ENCODE results near the gene SPATS2. TPM values are rescaled to one million over a fixed set of nuclear protein-coding genes. Genes with fewer than 3 reads are reported as not detected.

SPATS2 gene
- total and polyA plus RNA-seq, 2 donors (not counting 1 experiment from before 2014, with no cell fraction given), result 11.3 to 21.5 TPM

- Mint-ChIP-seq H3K27me3 (peaks cover 10% of the 10 kb centered on the region), H3K4me3 (no peak overlapping the region), H3K9me3 (ENCODE audit: insufficient read depth) (no peaks in the 10 kb centered on the region), H3K27ac (no peak overlapping the region), H3K4me1 (peaks cover 19% of the 10 kb centered on the region)
- Histone ChIP-seq H3K79me2 (ENCODE audit: control insufficient read depth, insufficient read depth, low read length) (peaks cover 6% of the 10 kb centered on the region), H3K4me1 (ENCODE audit: control insufficient read depth in 2 of 2, insufficient read depth in 2 of 2, low read length in 2 of 2) (peaks cover 6 to 11% of the 10 kb centered on the region in 2 donors), H3K4me2 (replicated peaks; ENCODE audit: low read depth, low read length, poor library complexity, severe bottlenecking) (no peak overlapping the region), H3K36me3 (replicated peaks in 1 of 2; ENCODE audit: control extremely low read depth in 1 of 2, control insufficient read depth in 1 of 2, extremely low read depth in 1 of 2, insufficient read depth in 2 of 2, low read length in 1 of 2) (no peaks in the 10 kb centered on the region), H3K27ac (ENCODE audit: low read length in 2 of 2) (no peak overlapping the region), H3K27me3 (replicated peaks in 1 of 4; ENCODE audit: control extremely low read depth in 1 of 4, control insufficient read depth in 3 of 4, insufficient read depth in 4 of 4, low read length in 3 of 4) (peaks cover 0 to 11% (median 2%) of the 10 kb centered on the region in 4 experiments), H2AFZ (ENCODE audit: insufficient read depth, low read depth, low read length, poor library complexity, severe bottlenecking) (no peak overlapping the region), H4K20me1 (ENCODE audit: control insufficient read depth, insufficient read depth, low read length, poor library complexity, severe bottlenecking) (no peaks in the 10 kb centered on the region), H3K9ac (ENCODE audit: low read length) (no peak overlapping the region), H3K9me3 (ENCODE audit: control extremely low read depth in 1 of 3, control insufficient read depth in 2 of 3, insufficient read depth in 1 of 3, low read length in 2 of 3) (peaks cover 0 to 3% (median 0%) of the 10 kb centered on the region in 3 donors), H3K4me3 (ENCODE audit: control extremely low read depth in 1 of 5, extremely low read depth in 1 of 5, insufficient read depth in 1 of 5, low read depth in 2 of 5, low read length in 4 of 5) (no peak overlapping the region)
- POLR2A ChIA-PET, result no interaction called here
- no peak for DNase-seq
- CTCF ChIA-PET, result no interaction called here
- no peak for ATAC-seq (ENCODE audit: low read depth)
- intact Hi-C loops (cut with micrococcal nuclease), result no loop called here
- TF ChIP-seq, protein P1, sequence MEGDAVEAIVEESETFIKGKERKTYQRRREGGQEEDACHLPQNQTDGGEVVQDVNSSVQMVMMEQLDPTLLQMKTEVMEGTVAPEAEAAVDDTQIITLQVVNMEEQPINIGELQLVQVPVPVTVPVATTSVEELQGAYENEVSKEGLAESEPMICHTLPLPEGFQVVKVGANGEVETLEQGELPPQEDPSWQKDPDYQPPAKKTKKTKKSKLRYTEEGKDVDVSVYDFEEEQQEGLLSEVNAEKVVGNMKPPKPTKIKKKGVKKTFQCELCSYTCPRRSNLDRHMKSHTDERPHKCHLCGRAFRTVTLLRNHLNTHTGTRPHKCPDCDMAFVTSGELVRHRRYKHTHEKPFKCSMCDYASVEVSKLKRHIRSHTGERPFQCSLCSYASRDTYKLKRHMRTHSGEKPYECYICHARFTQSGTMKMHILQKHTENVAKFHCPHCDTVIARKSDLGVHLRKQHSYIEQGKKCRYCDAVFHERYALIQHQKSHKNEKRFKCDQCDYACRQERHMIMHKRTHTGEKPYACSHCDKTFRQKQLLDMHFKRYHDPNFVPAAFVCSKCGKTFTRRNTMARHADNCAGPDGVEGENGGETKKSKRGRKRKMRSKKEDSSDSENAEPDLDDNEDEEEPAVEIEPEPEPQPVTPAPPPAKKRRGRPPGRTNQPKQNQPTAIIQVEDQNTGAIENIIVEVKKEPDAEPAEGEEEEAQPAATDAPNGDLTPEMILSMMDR (IDR thresholded peaks at IDR 0.05), result no peak
Observed at GRCh38 chr12:49327368-49327767, 39.9 kb upstream of the SPATS2 start.

DNA sequence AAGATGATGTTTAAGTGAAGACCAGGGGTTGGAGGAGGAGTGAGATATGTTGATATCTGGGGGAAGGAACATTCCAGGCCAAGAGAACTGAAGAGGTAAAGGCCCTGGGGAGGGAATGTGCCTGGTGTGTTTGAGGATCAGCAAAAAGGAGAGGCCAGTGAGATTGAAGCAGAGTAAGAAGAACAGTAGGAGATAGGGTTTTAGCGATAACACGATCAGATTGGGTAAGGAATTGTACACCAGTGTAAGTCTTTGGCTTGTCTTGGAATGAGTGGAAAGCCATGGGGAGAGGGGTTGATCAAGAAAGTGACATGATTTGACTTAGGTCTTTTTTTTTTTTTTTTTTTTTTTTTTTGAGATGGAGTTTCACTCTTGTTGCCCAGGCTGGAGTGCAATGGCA lies 39.4 kb upstream of the SPATS2 start:
- Mint-ChIP-seq H3K4me3 (no peak overlapping the region), H3K9me3 (ENCODE audit: insufficient read depth) (no peaks in the 10 kb centered on the region), H3K4me1 (peaks cover 17% of the 10 kb centered on the region), H3K27ac (no peak overlapping the region), H3K27me3 (peaks cover 15% of the 10 kb centered on the region)
- no peak overlapping the region for H3K4me2 ChIP-seq (replicated peaks; ENCODE audit: low read depth, low read length, poor library complexity, severe bottlenecking)
- 100% methylated on average over 2 of the region's 2 CpGs for WGBS (ENCODE audit: insufficient coverage)
- ChIA-PET CTCF (no interaction called here), POLR2A (no interaction called here)
- peaks cover 0 to 3% (median 0%) of the 10 kb centered on the region in 3 donors for H3K9me3 ChIP-seq (ENCODE audit: control extremely low read depth in 1 of 3, control insufficient read depth in 2 of 3, insufficient read depth in 1 of 3, low read length in 2 of 3)
- peaks cover 10 to 13% of the 10 kb centered on the region in 2 donors for H3K4me1 ChIP-seq (ENCODE audit: control insufficient read depth in 2 of 2, insufficient read depth in 2 of 2, low read length in 2 of 2)
- no peak overlapping the region for H2AFZ ChIP-seq (ENCODE audit: insufficient read depth, low read depth, low read length, poor library complexity, severe bottlenecking)
- TF ChIP-seq, protein P1 (IDR thresholded peaks at IDR 0.05), result no peak
- no peak for TF ChIP-seq EZH2 (IDR thresholded peaks at IDR 0.05; ENCODE audit: borderline replicate concordance, insufficient read depth, low read depth, low read length, poor library complexity, severe bottlenecking)
- peaks cover 6% of the 10 kb centered on the region for H3K79me2 ChIP-seq (ENCODE audit: control insufficient read depth, insufficient read depth, low read length)
- no peaks in the 10 kb centered on the region for H3K36me3 ChIP-seq (replicated peaks in 1 of 2; ENCODE audit: control extremely low read depth in 1 of 2, control insufficient read depth in 1 of 2, extremely low read depth in 1 of 2, insufficient read depth in 2 of 2, low read length in 1 of 2)
- H3K27me3 ChIP-seq (replicated peaks in 1 of 4; ENCODE audit: control extremely low read depth in 1 of 4, control insufficient read depth in 3 of 4, insufficient read depth in 4 of 4, low read length in 3 of 4), result peaks cover 0 to 16% (median 5%) of the 10 kb centered on the region in 4 experiments
- ATAC-seq (ENCODE audit: low read depth) (no peak), DNase-seq (no peak)
- H3K4me3 ChIP-seq (ENCODE audit: control extremely low read depth in 1 of 5, extremely low read depth in 1 of 5, insufficient read depth in 1 of 5, low read depth in 2 of 5, low read length in 4 of 5), result no peak overlapping the region
- no peak overlapping the region for H3K27ac ChIP-seq (ENCODE audit: low read length in 2 of 2)
- intact Hi-C loops (cut with micrococcal nuclease), result no loop called here
- H4K20me1 ChIP-seq (ENCODE audit: control insufficient read depth, insufficient read depth, low read length, poor library complexity, severe bottlenecking), result no peaks in the 10 kb centered on the region
- H3K9ac ChIP-seq (ENCODE audit: low read length), result no peak overlapping the region
